Glutamatergic neuron (in vitro differentiated cells): ENCODE measurements around the gene ZNF334. TPM values are rescaled to one million over a fixed set of nuclear protein-coding genes. Genes with fewer than 3 reads are reported as not detected.

Experiments used
- DNase-seq: peaks from one replicate; pipeline ENCODE4 v3.0.0; 2022
- H3K27ac Mint-ChIP-seq: one replicate; pipeline ENCODE4 v1.8.0; 2020; ENCODE audit warnings: mild to moderate bottlenecking, mixed read lengths, inconsistent platforms; ENCODE audit not compliant: unreplicated experiment
- H3K27me3 Mint-ChIP-seq: one replicate; pipeline ENCODE4 v1.8.0; 2020; ENCODE audit warnings: mild to moderate bottlenecking, moderate library complexity, mixed read lengths, inconsistent platforms; ENCODE audit not compliant: unreplicated experiment
- H3K36me3 Mint-ChIP-seq: one replicate; pipeline ENCODE4 v1.8.0; 2020; ENCODE audit warnings: mild to moderate bottlenecking, mixed read lengths, inconsistent platforms; ENCODE audit not compliant: unreplicated experiment
- H3K4me1 Mint-ChIP-seq: one replicate; pipeline ENCODE4 v1.8.0; 2020; ENCODE audit warnings: mild to moderate bottlenecking, low read depth, mixed read lengths, inconsistent platforms; ENCODE audit not compliant: unreplicated experiment
- H3K4me3 Mint-ChIP-seq: one replicate; pipeline ENCODE4 v1.8.0; 2020; ENCODE audit warnings: mild to moderate bottlenecking, mixed read lengths, inconsistent platforms; ENCODE audit not compliant: unreplicated experiment
- H3K9me3 Mint-ChIP-seq: one replicate; pipeline ENCODE4 v1.8.0; 2020; ENCODE audit warnings: mild to moderate bottlenecking, moderate library complexity, mixed read lengths, inconsistent platforms; ENCODE audit not compliant: unreplicated experiment
- total RNA-seq: library from RNA; stranded (reverse); fragmentation: NEBNext Ultra II Directional; extraction: Animal tissue kit (Norgen Biotek cat#: 25700); gene quantifications from one replicate; pipeline ENCODE4 v1.2.1, GENCODE V29; 2021; ENCODE audit not compliant: unreplicated experiment
- TF ChIP-seq, protein P1 (sequence below): fragments of 200-600 bp; sonication (generic); IDR thresholded peaks from one replicate; pipeline ENCODE4 v1.5.0; 2021; ENCODE audit not compliant: partially characterized antibody, unreplicated experiment

Gene ZNF334
- total RNA-seq, 1 donor from 2014 or later, result 32.9 TPM

- Mint-ChIP-seq H3K4me1 (peaks cover 11% of the 10 kb centered on the region), H3K36me3 (no peaks in the 10 kb centered on the region)
Measured at GRCh38 chr20:46559001-46559400, 45.6 kb upstream of the ZNF334 start.

DNA sequence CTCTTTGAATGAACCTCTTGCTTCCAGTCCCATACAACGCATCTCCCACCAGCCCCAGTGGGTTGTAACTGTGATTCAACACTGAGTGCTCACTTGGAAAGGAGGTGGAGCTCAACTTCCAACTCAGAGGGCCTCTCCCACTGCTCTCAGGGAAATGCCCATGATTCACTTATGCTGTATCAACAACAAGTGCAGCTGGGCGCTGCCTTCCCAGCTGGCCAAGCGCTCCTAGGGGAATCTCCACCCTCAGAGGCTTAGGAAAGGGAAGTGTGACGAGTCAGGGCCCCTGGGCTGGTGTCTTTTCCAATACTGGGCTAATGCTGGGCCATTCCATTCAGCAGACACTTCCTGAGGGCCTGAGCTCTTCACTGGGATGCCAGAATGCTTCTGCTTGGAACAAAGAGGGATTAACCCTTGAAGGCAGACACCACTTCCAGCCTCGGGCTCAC is 45.2 kb upstream of the ZNF334 start:
- Mint-ChIP-seq H3K4me3 (no peak overlapping the region), H3K4me1 (peaks cover 11% of the 10 kb centered on the region), H3K9me3 (no peaks in the 10 kb centered on the region), H3K27ac (no peak overlapping the region), H3K36me3 (no peaks in the 10 kb centered on the region), H3K27me3 (no peaks in the 10 kb centered on the region)
- peak; percentile 36 for DNase-seq
- TF ChIP-seq, protein P1, sequence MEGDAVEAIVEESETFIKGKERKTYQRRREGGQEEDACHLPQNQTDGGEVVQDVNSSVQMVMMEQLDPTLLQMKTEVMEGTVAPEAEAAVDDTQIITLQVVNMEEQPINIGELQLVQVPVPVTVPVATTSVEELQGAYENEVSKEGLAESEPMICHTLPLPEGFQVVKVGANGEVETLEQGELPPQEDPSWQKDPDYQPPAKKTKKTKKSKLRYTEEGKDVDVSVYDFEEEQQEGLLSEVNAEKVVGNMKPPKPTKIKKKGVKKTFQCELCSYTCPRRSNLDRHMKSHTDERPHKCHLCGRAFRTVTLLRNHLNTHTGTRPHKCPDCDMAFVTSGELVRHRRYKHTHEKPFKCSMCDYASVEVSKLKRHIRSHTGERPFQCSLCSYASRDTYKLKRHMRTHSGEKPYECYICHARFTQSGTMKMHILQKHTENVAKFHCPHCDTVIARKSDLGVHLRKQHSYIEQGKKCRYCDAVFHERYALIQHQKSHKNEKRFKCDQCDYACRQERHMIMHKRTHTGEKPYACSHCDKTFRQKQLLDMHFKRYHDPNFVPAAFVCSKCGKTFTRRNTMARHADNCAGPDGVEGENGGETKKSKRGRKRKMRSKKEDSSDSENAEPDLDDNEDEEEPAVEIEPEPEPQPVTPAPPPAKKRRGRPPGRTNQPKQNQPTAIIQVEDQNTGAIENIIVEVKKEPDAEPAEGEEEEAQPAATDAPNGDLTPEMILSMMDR, result no peak

More at GRCh38 chr20:46559001-46559400, 45.6 kb upstream of the ZNF334 start:
- Mint-ChIP-seq H3K4me3 (no peak overlapping the region), H3K27ac (no peak overlapping the region), H3K27me3 (no peaks in the 10 kb centered on the region), H3K9me3 (no peaks in the 10 kb centered on the region)
- DNase-seq, result no peak
- TF ChIP-seq, protein P1, result no peak

- TF ChIP-seq, protein P1, result no peak
- DNase-seq, result no peak
- Mint-ChIP-seq H3K4me3 (no peak overlapping the region), H3K4me1 (peaks cover 11% of the 10 kb centered on the region), H3K36me3 (no peaks in the 10 kb centered on the region), H3K9me3 (no peaks in the 10 kb centered on the region), H3K27me3 (no peaks in the 10 kb centered on the region), H3K27ac (no peak overlapping the region)
Measured at GRCh38 chr20:46557231-46557956, 44.0 kb upstream of the ZNF334 start.

- Mint-ChIP-seq H3K4me1 (peaks cover 11% of the 10 kb centered on the region), H3K4me3 (no peak overlapping the region), H3K36me3 (no peaks in the 10 kb centered on the region), H3K27me3 (peaks cover 2% of the 10 kb centered on the region), H3K9me3 (no peaks in the 10 kb centered on the region), H3K27ac (no peak overlapping the region)
- TF ChIP-seq, protein P1, result no peak
- DNase-seq, result no peak
Measured at GRCh38 chr20:46555370-46555956, 42.1 kb upstream of the ZNF334 start.

GRCh38 chr20:46554828-46555227 is 41.5 kb upstream of the ZNF334 start:
- Mint-ChIP-seq H3K4me1 (peaks cover 9% of the 10 kb centered on the region), H3K4me3 (no peak overlapping the region), H3K9me3 (no peaks in the 10 kb centered on the region), H3K36me3 (no peaks in the 10 kb centered on the region), H3K27me3 (peaks cover 2% of the 10 kb centered on the region), H3K27ac (no peak overlapping the region)
- TF ChIP-seq, protein P1, result no peak
- DNase-seq, result no peak
